ENCODE measurements around the gene NEU3. TPM values are rescaled to one million over a fixed set of nuclear protein-coding genes. Genes with fewer than 3 reads are reported as not detected.

The NEU3 gene
- total and polyA plus RNA-seq, 2 of the 13 experiments (the other 11 are each of a cell fraction or from before 2014, with no cell fraction given) = 6.3 to 15.3 TPM

GRCh38 chr11:75031771-75032549, 43.2 kb downstream of the NEU3 start (continued):
- TF ChIP-seq, protein P1, sequence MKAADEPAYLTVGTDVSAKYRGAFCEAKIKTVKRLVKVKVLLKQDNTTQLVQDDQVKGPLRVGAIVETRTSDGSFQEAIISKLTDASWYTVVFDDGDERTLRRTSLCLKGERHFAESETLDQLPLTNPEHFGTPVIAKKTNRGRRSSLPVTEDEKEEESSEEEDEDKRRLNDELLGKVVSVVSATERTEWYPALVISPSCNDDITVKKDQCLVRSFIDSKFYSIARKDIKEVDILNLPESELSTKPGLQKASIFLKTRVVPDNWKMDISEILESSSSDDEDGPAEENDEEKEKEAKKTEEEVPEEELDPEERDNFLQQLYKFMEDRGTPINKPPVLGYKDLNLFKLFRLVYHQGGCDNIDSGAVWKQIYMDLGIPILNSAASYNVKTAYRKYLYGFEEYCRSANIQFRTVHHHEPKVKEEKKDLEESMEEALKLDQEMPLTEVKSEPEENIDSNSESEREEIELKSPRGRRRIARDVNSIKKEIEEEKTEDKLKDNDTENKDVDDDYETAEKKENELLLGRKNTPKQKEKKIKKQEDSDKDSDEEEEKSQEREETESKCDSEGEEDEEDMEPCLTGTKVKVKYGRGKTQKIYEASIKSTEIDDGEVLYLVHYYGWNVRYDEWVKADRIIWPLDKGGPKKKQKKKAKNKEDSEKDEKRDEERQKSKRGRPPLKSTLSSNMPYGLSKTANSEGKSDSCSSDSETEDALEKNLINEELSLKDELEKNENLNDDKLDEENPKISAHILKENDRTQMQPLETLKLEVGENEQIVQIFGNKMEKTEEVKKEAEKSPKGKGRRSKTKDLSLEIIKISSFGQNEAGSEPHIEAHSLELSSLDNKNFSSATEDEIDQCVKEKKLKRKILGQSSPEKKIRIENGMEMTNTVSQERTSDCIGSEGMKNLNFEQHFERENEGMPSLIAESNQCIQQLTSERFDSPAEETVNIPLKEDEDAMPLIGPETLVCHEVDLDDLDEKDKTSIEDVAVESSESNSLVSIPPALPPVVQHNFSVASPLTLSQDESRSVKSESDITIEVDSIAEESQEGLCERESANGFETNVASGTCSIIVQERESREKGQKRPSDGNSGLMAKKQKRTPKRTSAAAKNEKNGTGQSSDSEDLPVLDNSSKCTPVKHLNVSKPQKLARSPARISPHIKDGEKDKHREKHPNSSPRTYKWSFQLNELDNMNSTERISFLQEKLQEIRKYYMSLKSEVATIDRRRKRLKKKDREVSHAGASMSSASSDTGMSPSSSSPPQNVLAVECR (CRISPR knock-in tag; IDR thresholded peaks at IDR 0.05; ENCODE audit: borderline replicate concordance) = peak; percentile 28; the same call in 1 of the 2 replicates
- TF ChIP-seq SPEN (CRISPR knock-in tag; IDR thresholded peaks at IDR 0.05; ENCODE audit: low read depth) (no peak), ZGPAT (CRISPR knock-in tag; IDR thresholded peaks at IDR 0.05) (0 out of 2 replicates have a peak, but pooled peaks have one; percentile 20), STAG1 (CRISPR knock-in tag; IDR thresholded peaks at IDR 0.05) (peak; percentile 82), ZSCAN5A (CRISPR knock-in tag; IDR thresholded peaks at IDR 0.05; ENCODE audit: borderline replicate concordance) (no peak), ZNF850 (CRISPR knock-in tag; conservative IDR thresholded peaks at IDR 0.05) (no peak), MYC (CRISPR knock-in tag; IDR thresholded peaks at IDR 0.05; ENCODE audit: borderline replicate concordance) (peak; percentile 51; the same call in 1 of the 2 replicates), FOXP4 (CRISPR knock-in tag; IDR thresholded peaks at IDR 0.05) (no peak), TEAD3 (CRISPR knock-in tag; optimal IDR thresholded peaks at IDR 0.05; ENCODE audit: borderline replicate concordance) (peak; percentile 48), SOX6 (IDR thresholded peaks at IDR 0.05) (no peak), SOX6 (CRISPR knock-in tag; IDR thresholded peaks at IDR 0.05) (peak; percentile 19; the same call in 1 of the 2 replicates), XRCC5 (optimal IDR thresholded peaks at IDR 0.05; ENCODE audit: low read length) (peak; percentile 79), MYNN (CRISPR knock-in tag; IDR thresholded peaks at IDR 0.05; ENCODE audit: low read depth) (peak; percentile 70; the same call in 1 of the 2 replicates), RFXANK (CRISPR knock-in tag; IDR thresholded peaks at IDR 0.05) (no peak), FOSL1 (CRISPR knock-in tag; IDR thresholded peaks at IDR 0.05; ENCODE audit: borderline replicate concordance) (no peak)
- TF ChIP-seq, protein P2, sequence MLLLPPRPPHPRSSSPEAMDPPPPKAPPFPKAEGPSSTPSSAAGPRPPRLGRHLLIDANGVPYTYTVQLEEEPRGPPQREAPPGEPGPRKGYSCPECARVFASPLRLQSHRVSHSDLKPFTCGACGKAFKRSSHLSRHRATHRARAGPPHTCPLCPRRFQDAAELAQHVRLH (CRISPR knock-in tag; IDR thresholded peaks at IDR 0.05; ENCODE audit: borderline replicate concordance, low read depth) = peak; percentile 51; the same call in 1 of the 2 replicates
- TF ChIP-seq, protein P3, sequence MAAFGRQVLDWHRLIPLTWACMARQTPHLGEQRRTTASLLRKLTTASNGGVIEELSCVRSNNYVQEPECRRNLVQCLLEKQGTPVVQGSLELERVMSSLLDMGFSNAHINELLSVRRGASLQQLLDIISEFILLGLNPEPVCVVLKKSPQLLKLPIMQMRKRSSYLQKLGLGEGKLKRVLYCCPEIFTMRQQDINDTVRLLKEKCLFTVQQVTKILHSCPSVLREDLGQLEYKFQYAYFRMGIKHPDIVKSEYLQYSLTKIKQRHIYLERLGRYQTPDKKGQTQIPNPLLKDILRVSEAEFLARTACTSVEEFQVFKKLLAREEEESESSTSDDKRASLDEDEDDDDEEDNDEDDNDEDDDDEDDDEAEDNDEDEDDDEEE (CRISPR knock-in tag; IDR thresholded peaks at IDR 0.05) = 0 out of 2 replicates have a peak, but pooled peaks have one; percentile 19
